B cell (primary cell): ENCODE measurements around the gene PPP1R12A. TPM values are rescaled to one million over a fixed set of nuclear protein-coding genes. Genes with fewer than 3 reads are reported as not detected.

Source experiments
- ATAC-seq: fragments of 200-7000 bp; cut with Tn5 transposase; one replicate; pipeline ENCODE4 v1.10.0; 2021; ENCODE audit warnings: low read depth, mild to moderate bottlenecking, moderate number of reproducible peaks, moderate library complexity
- CTCF ChIA-PET: fragments of 350-600 bp; sonication (Branson Sonifier 250); formaldehyde crosslinking; loops from one replicate; lab custom pipeline; 2021; ENCODE audit warnings: antibody characterized with exemption, inconsistent platforms; lab: Charles Lee
- POLR2A ChIA-PET: fragments of 350-600 bp; sonication (Branson Sonifier 250); formaldehyde crosslinking; loops from one replicate; lab custom pipeline; 2021; ENCODE audit warnings: antibody characterized with exemption; lab: Charles Lee
- DNase-seq: peaks from one replicate; pipeline ENCODE4 v3.0.0; 2013
- H2AFZ ChIP-seq: 2 replicates; pipeline ENCODE4 v1.6.1; 2012; ENCODE audit warnings: mild to moderate bottlenecking, low read depth, low read length; ENCODE audit not compliant: insufficient read depth, poor library complexity, severe bottlenecking
- H3K27ac ChIP-seq, 2 donors: 1 replicate in 1 of 2; 2 replicates in 1 of 2; pipeline ENCODE4 v1.5.1; 2012 to 2013; ENCODE audit warnings: low read length in 2 of 2, mild to moderate bottlenecking in 2 of 2, moderate library complexity in 1 of 2
- H3K27me3 ChIP-seq, 4 experiments: fragments of 200-600 bp in 1 of 4; sonication (generic) in 1 of 4; replicated peaks in 1 of 4; 1 replicate in 2 of 4; 2 replicates in 2 of 4; pipeline versions ENCODE4 v1.6.1 to v1.7.0; 2013 to 2016; ENCODE audit warnings: low read length in 3 of 4, mild to moderate bottlenecking in 2 of 4, mixed read lengths in 1 of 4, moderate library complexity in 1 of 4; ENCODE audit not compliant: insufficient read depth in 4 of 4, control insufficient read depth in 3 of 4; ENCODE audit errors: control extremely low read depth in 1 of 4
- H3K36me3 ChIP-seq, 2 experiments: replicated peaks in 1 of 2; 1 replicate in 1 of 2; 2 replicates in 1 of 2; pipeline versions ENCODE4 v1.6.1 to v1.7.1; 2013; ENCODE audit warnings: low read length in 1 of 2; ENCODE audit not compliant: insufficient read depth in 2 of 2, control insufficient read depth in 1 of 2; ENCODE audit errors: control extremely low read depth in 1 of 2, extremely low read depth in 1 of 2
- H3K4me1 ChIP-seq, 2 donors: fragments of 200-600 bp in 1 of 2; sonication (generic) in 1 of 2; 1 replicate in 1 of 2; 2 replicates in 1 of 2; pipeline versions ENCODE4 v1.5.1 to v1.6.1; 2013 to 2017; ENCODE audit warnings: low read length in 2 of 2; ENCODE audit not compliant: control insufficient read depth in 2 of 2, insufficient read depth in 2 of 2
- H3K4me2 ChIP-seq: replicated peaks from 2 replicates; pipeline ENCODE3; 2012; ENCODE audit warnings: mild to moderate bottlenecking, low read depth, low read length; ENCODE audit not compliant: poor library complexity, severe bottlenecking
- H3K4me3 ChIP-seq, 5 experiments: fragments of 200-600 bp in 1 of 5; sonication (generic) in 1 of 5; 1 replicate in 3 of 5; 2 replicates in 2 of 5; pipeline versions ENCODE4 v1.5.1 to v1.7.0; 2011 to 2016; ENCODE audit warnings: low read length in 4 of 5, mild to moderate bottlenecking in 4 of 5, low read depth in 2 of 5, control low read depth in 1 of 5, moderate library complexity in 1 of 5; ENCODE audit not compliant: insufficient read depth in 1 of 5; ENCODE audit errors: control extremely low read depth in 1 of 5, extremely low read depth in 1 of 5
- H3K79me2 ChIP-seq: fragments of 200-600 bp; sonication (generic); one replicate; pipeline ENCODE4 v1.6.0; 2016; ENCODE audit warnings: low read length; ENCODE audit not compliant: control insufficient read depth, insufficient read depth
- H3K9ac ChIP-seq: fragments of 200-600 bp; sonication (generic); 2 replicates; pipeline ENCODE4 v1.6.1; 2017; ENCODE audit warnings: mild to moderate bottlenecking, low read length, moderate library complexity
- H3K9me3 ChIP-seq, 3 donors: one replicate each; pipeline versions ENCODE4 v1.6.1 to v1.7.1; 2013; ENCODE audit warnings: low read length in 2 of 3; ENCODE audit not compliant: control insufficient read depth in 2 of 3, insufficient read depth in 1 of 3; ENCODE audit errors: control extremely low read depth in 1 of 3
- H4K20me1 ChIP-seq: 2 replicates; pipeline ENCODE4 v1.6.0; 2012; ENCODE audit warnings: mild to moderate bottlenecking, low read length; ENCODE audit not compliant: insufficient read depth, control insufficient read depth, poor library complexity, severe bottlenecking
- H3K27ac Mint-ChIP-seq: one replicate; pipeline ENCODE4 v1.8.0; 2021; ENCODE audit warnings: mixed read lengths
- H3K27me3 Mint-ChIP-seq: one replicate; pipeline ENCODE4 v1.8.0; 2021; ENCODE audit warnings: mixed read lengths
- H3K4me1 Mint-ChIP-seq: one replicate; pipeline ENCODE4 v1.8.0; 2021; ENCODE audit warnings: mixed read lengths
- H3K4me3 Mint-ChIP-seq: one replicate; pipeline ENCODE4 v1.8.0; 2021; ENCODE audit warnings: mixed read lengths
- H3K9me3 Mint-ChIP-seq: one replicate; pipeline ENCODE4 v1.8.0; 2022; ENCODE audit warnings: mixed read lengths; ENCODE audit not compliant: insufficient read depth
- EZH2 ChIP-seq: IDR thresholded peaks from 2 replicates; pipeline ENCODE4 v1.6.1; 2012; ENCODE audit warnings: borderline replicate concordance, low read depth, mild to moderate bottlenecking, moderate library complexity, low read length; ENCODE audit not compliant: insufficient read depth, poor library complexity, severe bottlenecking
- WGBS: methylation state at CpG from one replicate; pipeline ENCODE4 v1.1.5; 2013; ENCODE audit warnings: missing lambda C conversion rate; ENCODE audit not compliant: insufficient coverage; 5-methylcytosine and 5-hydroxymethylcytosine counted together
- intact Hi-C: fragments of 100-400 bp; cut with micrococcal nuclease; formaldehyde crosslinking; loops from one replicate; pipeline ENCODE4 v1.10.0; 2022
- polyA plus RNA-seq: library from polyadenylated mRNA; depleted of rRNA; stranded (reverse); fragments of >200 nt; gene quantifications from 2 replicates; pipeline ENCODE4 v1.2.3, GENCODE V29; 2012
- total RNA-seq, 2 donors: library from RNA; stranded (reverse); fragments of 120-200 nt in 1 of 2; gene quantifications; 1 replicate in 1 of 2; 2 replicates in 1 of 2; pipeline versions ENCODE4 v1.2.3 to v1.2.4, GENCODE V29; 2013 to 2022
- TF ChIP-seq, protein P1 (sequence below): fragments of 200-600 bp; IDR thresholded peaks from one replicate; pipeline ENCODE4 v1.8.0; 2022; ENCODE audit warnings: antibody characterized with exemption, mild to moderate bottlenecking

PPP1R12A gene
- total and polyA plus RNA-seq, 2 donors (not counting 1 experiment from before 2014, with no cell fraction given), result 18.3 to 110 TPM

DNA sequence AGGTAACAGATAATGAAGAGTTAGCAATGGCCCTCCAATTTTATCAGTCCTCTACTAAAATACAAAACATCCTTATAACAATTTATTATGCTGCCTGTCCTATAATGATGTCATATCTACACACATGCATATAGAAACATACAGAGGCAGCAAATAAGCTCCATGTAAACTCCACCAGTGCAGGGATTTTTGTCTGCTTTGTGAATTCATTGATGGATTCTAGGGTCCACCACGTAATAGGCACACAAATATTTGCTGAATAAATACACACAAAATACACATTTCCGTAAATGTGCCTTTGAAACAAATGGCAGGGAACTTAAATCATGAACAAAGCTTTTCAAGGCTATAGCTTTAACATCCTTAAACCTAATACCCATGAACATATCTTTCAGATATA is 34.7 kb downstream of the PPP1R12A start:
- WGBS, result 100% methylated on average over 1 of the region's 2 CpGs
- intact Hi-C loops, result loop anchor here (2.0 kb wide), 1 partner anchor 13 kb away; no protein-coding TSS in a partner anchor
- peaks cover 0 to 4% of the 10 kb centered on the region in 2 donors for H3K4me1 ChIP-seq

GRCh38 chr12:79897617-79898016 is 37.3 kb downstream of the PPP1R12A start:
- no peaks in the 10 kb centered on the region for H3K27me3 ChIP-seq
- CTCF ChIA-PET, result no interaction called here
- H3K4me3 ChIP-seq, result no peak overlapping the region
- no peaks in the 10 kb centered on the region for H3K9me3 ChIP-seq
- H4K20me1 ChIP-seq, result peaks cover 84% of the 10 kb centered on the region
- no peak overlapping the region for H3K27ac ChIP-seq
- peaks cover 91% of the 10 kb centered on the region for H3K79me2 ChIP-seq
- TF ChIP-seq, protein P1, sequence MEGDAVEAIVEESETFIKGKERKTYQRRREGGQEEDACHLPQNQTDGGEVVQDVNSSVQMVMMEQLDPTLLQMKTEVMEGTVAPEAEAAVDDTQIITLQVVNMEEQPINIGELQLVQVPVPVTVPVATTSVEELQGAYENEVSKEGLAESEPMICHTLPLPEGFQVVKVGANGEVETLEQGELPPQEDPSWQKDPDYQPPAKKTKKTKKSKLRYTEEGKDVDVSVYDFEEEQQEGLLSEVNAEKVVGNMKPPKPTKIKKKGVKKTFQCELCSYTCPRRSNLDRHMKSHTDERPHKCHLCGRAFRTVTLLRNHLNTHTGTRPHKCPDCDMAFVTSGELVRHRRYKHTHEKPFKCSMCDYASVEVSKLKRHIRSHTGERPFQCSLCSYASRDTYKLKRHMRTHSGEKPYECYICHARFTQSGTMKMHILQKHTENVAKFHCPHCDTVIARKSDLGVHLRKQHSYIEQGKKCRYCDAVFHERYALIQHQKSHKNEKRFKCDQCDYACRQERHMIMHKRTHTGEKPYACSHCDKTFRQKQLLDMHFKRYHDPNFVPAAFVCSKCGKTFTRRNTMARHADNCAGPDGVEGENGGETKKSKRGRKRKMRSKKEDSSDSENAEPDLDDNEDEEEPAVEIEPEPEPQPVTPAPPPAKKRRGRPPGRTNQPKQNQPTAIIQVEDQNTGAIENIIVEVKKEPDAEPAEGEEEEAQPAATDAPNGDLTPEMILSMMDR, result no peak
- TF ChIP-seq EZH2, result no peak
- DNase-seq, result no peak
- peaks cover 0 to 2% of the 10 kb centered on the region in 2 donors for H3K4me1 ChIP-seq
- H3K36me3 ChIP-seq, result peaks cover 0 to 7% of the 10 kb centered on the region in 2 experiments
- H2AFZ ChIP-seq, result no peak overlapping the region
- H3K27me3 Mint-ChIP-seq, result no peaks in the 10 kb centered on the region
- H3K4me1 Mint-ChIP-seq, result peaks cover 67% of the 10 kb centered on the region
- H3K4me2 ChIP-seq, result no peak overlapping the region
- no peak overlapping the region for H3K9ac ChIP-seq
- POLR2A ChIA-PET, result no interaction called here
- intact Hi-C loops, result no loop called here
- H3K4me3 Mint-ChIP-seq, result no peak overlapping the region
- no peaks in the 10 kb centered on the region for H3K9me3 Mint-ChIP-seq
- WGBS, result 100% methylated on average over 1 of the region's 1 CpG
- no peak for ATAC-seq
- no peak overlapping the region for H3K27ac Mint-ChIP-seq

More for the DNA sequence above, 34.7 kb downstream of the PPP1R12A start:
- TF ChIP-seq, protein P1, result no peak
- TF ChIP-seq EZH2, result no peak
- Mint-ChIP-seq H3K4me1 (peaks cover 62% of the 10 kb centered on the region), H3K27ac (no peak overlapping the region), H3K4me3 (no peak overlapping the region), H3K27me3 (no peaks in the 10 kb centered on the region), H3K9me3 (no peaks in the 10 kb centered on the region)
- DNase-seq (no peak), ATAC-seq (no peak)
- Histone ChIP-seq H3K79me2 (peaks cover 94% of the 10 kb centered on the region), H3K9ac (no peak overlapping the region), H3K4me3 (no peak overlapping the region), H3K9me3 (no peaks in the 10 kb centered on the region), H3K36me3 (peaks cover 0 to 7% of the 10 kb centered on the region in 2 experiments), H3K27ac (no peak overlapping the region), H3K27me3 (no peaks in the 10 kb centered on the region), H3K4me2 (no peak overlapping the region), H2AFZ (no peak overlapping the region), H4K20me1 (peaks cover 93% of the 10 kb centered on the region)
- POLR2A ChIA-PET, result no interaction called here
- CTCF ChIA-PET, result no interaction called here
